Heart right ventricle (tissue), 16 donors: ENCODE measurements around the gene POLD3. TPM values are rescaled to one million over a fixed set of nuclear protein-coding genes. Genes with fewer than 3 reads are reported as not detected.

Source experiments
- ATAC-seq, 8 donors: fragments of 200-7000 bp; cut with Tn5 transposase; one replicate each; pipeline ENCODE4 v1.9.1; 2020; ENCODE audit warnings: mild to moderate bottlenecking in 8 of 8, moderate library complexity in 8 of 8, moderate number of reproducible peaks in 1 of 8
- DNase-seq, 2 donors: peaks; one replicate each; pipeline ENCODE4 v3.0.0-alpha.2; 2020
- H3K27ac ChIP-seq, 10 donors: fragments of 200-600 bp; sonication (generic) in 2 of 10; one replicate each; pipeline versions ENCODE4 v1.5.0 to v1.8.0; 2020 to 2022; ENCODE audit warnings: mild to moderate bottlenecking in 3 of 10
- H3K27me3 ChIP-seq, 7 donors: fragments of 200-600 bp; one replicate each; pipeline ENCODE4 v1.8.0; 2021 to 2022; ENCODE audit warnings: mild to moderate bottlenecking in 2 of 7
- H3K36me3 ChIP-seq, 9 donors: fragments of 200-600 bp; sonication (generic) in 1 of 9; one replicate each; pipeline versions ENCODE4 v1.5.0 to v1.8.0; 2020 to 2022; ENCODE audit warnings: mild to moderate bottlenecking in 2 of 9
- H3K4me1 ChIP-seq, 9 donors: fragments of 200-600 bp; sonication (generic) in 1 of 9; one replicate each; pipeline versions ENCODE4 v1.5.0 to v1.8.0; 2020 to 2022; ENCODE audit warnings: mild to moderate bottlenecking in 4 of 9
- H3K4me3 ChIP-seq, 10 donors: fragments of 200-600 bp; sonication (generic) in 2 of 10; one replicate each; pipeline versions ENCODE4 v1.5.0 to v1.8.0; 2020 to 2022; ENCODE audit warnings: mild to moderate bottlenecking in 7 of 10, moderate library complexity in 2 of 10
- H3K9me3 ChIP-seq, 11 donors: fragments of 200-600 bp in 10 of 11; sonication (generic) in 2 of 11; one replicate each; pipeline versions ENCODE4 v1.5.0 to v1.8.0; 2013 to 2022; ENCODE audit warnings: mild to moderate bottlenecking in 2 of 11, control low read depth in 1 of 11, moderate library complexity in 1 of 11
- CTCF ChIP-seq, 9 donors: fragments of 200-600 bp; sonication (generic) in 2 of 9; IDR thresholded peaks; one replicate each; pipeline versions ENCODE4 v1.5.0 to v1.8.0; 2021 to 2022; ENCODE audit warnings: antibody characterized with exemption in 9 of 9, mild to moderate bottlenecking in 5 of 9, moderate library complexity in 1 of 9
- WGBS, 2 donors: extraction: QIAGEN DNeasy Blood & Tissue Kit; methylation state at CpG; one replicate each; pipeline ENCODE4 v1.1.7; 2013; ENCODE audit warnings: inconsistent platforms in 1 of 2; 5-methylcytosine and 5-hydroxymethylcytosine counted together
- intact Hi-C, 10 donors: fragments of 100-400 bp; cut with DNase I; formaldehyde crosslinking; loops; one replicate each; pipeline versions ENCODE4 v1.11.1 to v1.14.2; 2022
- polyA plus RNA-seq, 2 donors: library from polyadenylated mRNA; stranded (reverse); fragments of 200-250 nt; gene quantifications; one replicate each; pipeline ENCODE4 v1.2.3, GENCODE V29; 2013
- total RNA-seq, 10 donors: library from RNA; stranded (reverse); fragmentation: NEBNext Ultra II Directional in 3 of 10; extraction: Animal tissue kit (Norgen Biotek cat#: 25700) in 3 of 10; gene quantifications; one replicate each; pipeline versions ENCODE4 v1.2.1 to v1.2.4, GENCODE V29; 2021 to 2023
- donor health status: Arrhythmogenic right ventricular cardiomyopathy.
- donor health status: ischemic (EF 13 %, LVEDD 7.1; RV severe dilation, severe dysfunction).
- donor health status: healthy with polysubstance abuse.
- donor health status: DM: no; HTN: yes; CAD: no.
- donor health status: DM: no; HTN: no; CAD: no.
- donor health status: ischemic (EF 25% LVEDD 6.9; RV normal size, moderate dysfunction).
- donor health status: ischemic (EF 25% LVEDD 5.7; RV mildly dilated, moderate dysfunction).
- donor health status: healthy.
- donor health status: DM: yes; HTN: yes; CAD: no.
- donor health status: Ischemic cardiomyopathy.
- donor health status: ischemic (EF 35%, LVEDD 5.7; RV mildly dilated, moderate dysfunction).
- donor health status: nonischemic (EF 11% LVEDD 7.7; RV severe dilation, severe dysfunction).
- donor health status: DM: yes; HTN: yes; CAD: no.
- donor health status: PGD.
- donor health status: ischemic (EF 29% LVEDD 5.4; RV normal size, mild dysfunction).
- donor health status: nonischemic (EF 23%, LVEDD 6.1; RV moderate dilation, normal function).

Gene POLD3
- total and polyA plus RNA-seq, 12 donors: 4.7 to 8.8 (median 7.9) TPM

DNA sequence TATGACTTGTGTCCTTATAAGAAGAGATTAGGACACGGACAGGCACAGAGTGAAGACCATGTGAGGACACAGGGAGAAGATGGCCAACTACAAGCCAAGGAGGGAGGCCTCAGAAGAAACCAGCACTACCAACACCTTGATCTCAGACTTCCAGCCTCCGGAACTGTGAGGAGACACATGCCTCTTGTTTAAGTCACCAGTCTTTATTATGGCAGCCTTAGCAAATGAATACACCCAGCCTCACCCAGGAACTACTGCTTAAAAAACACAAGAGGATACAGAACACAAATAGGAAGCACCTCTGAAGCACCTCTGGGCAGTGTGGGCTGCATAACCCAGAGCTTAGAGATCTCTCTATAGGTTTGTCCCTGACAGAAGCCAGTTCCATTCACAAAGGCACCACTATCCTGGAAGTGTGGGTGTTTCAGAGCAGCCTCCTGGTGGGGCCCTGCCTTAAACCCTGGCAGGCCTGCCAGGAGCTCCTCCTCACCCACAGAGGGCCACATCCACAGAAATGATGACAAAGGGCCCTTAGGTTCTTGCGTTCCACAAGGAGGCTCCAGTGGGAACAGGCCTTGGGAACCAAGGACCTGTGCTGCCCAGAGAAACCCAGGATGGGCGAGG lies 80.1 kb downstream of the POLD3 start:
- H3K36me3 ChIP-seq: no peaks in the 10 kb centered on the region
- DNase-seq (no peak), ATAC-seq (peak in 4 of 8 donors; percentile 2 to 32 (median 3))
- no peak for TF ChIP-seq CTCF (IDR thresholded peaks at IDR 0.05)
- H3K27ac ChIP-seq: peak overlapping the region in 9 of 10 donors; percentile 6 to 87 (median 77)
- H3K4me3 ChIP-seq: no peak overlapping the region
- H3K4me1 ChIP-seq: peaks cover 4 to 19% (median 13%) of the 10 kb centered on the region in 9 donors
- intact Hi-C loops: no loop called here
- H3K9me3 ChIP-seq: peaks cover 0 to 4% (median 0%) of the 10 kb centered on the region in 11 donors
- H3K27me3 ChIP-seq: no peaks in the 10 kb centered on the region
- 75 to 82% methylated on average over 4 of the region's 4 CpGs for WGBS, 2 donors

DNA sequence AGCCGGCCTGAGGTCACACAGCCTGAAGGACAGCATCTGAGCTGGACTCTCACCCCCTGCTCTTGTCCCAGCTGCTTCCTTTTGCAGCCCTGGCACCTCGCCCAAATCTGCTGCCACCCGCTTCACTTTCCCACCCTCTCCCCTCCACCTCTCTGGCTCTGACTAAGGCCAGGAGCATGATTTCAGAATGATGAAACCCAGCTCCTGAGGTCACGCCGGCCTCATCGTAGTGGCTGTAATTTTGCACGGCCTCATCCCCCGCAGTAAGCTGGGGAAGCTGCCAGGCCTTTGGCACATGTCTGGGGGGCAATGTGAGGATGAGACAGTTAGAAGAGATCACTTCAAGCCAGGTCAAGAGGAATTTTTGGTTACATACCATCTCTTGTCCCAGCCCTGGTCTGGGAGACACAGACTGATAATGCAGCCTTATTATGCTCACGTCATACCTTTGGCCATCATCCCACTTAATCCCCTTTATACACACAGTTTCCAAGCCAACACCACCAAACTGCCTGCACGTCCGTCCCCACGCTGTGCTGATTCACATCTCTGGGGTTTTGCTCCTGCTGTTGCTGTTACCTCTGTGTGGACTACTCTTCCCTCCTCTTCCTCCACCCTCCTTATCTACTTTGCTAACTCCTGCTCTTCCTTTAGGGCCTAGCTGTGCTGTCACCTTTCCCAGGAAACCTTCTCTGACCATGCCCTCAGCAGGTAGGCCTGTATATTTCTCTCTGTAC lies 80.7 kb downstream of the POLD3 start:
- 30 to 41% methylated on average over 12 of the region's 12 CpGs for WGBS, 2 donors
- ATAC-seq: peak; percentile 53 to 88 (median 77)

DNA sequence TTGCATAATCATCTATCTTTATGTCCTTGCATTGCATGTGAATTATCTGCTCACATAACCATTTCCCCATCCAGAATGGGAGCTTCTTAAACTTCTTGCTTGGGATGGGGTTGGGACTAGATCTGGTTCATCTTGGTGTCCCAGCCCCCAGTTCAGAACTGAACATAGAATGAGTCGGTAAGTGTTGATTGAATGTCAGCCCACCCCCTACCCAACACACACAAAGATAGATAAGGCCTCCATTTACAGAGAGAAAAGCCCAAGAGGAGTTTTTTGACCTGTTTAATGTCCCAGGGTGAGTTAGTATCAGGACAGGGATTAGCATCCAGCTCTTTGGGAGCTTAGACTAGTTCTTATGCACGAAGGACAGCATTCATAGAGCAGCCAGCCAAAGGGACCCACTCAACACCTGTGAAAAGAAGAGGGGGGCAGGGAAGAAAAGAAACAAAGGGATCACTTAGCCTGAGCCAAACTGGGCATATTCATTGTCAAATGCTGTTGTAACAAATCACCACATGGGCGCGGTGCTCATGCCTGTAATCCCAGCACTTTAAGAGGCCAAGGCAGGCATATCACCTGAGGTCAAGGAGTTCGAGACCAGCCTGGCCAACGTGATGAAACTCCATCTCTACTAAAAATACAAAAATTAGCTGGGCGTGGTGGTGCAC lies 81.4 kb downstream of the POLD3 start:
- DNase-seq (no peak), ATAC-seq (no peak)
- no peak for TF ChIP-seq CTCF (IDR thresholded peaks at IDR 0.05)
- Histone ChIP-seq H3K4me3 (no peak overlapping the region), H3K27ac (peak overlapping the region in 8 of 10 donors; percentile 28 to 87 (median 77)), H3K4me1 (peaks cover 4 to 26% (median 15%) of the 10 kb centered on the region in 9 donors), H3K27me3 (no peaks in the 10 kb centered on the region), H3K36me3 (no peaks in the 10 kb centered on the region), H3K9me3 (peaks cover 0 to 4% (median 0%) of the 10 kb centered on the region in 11 donors)
- intact Hi-C loops: loop anchor here in 1 of 10 donors (2.0 kb wide), 1 partner anchor 23 kb away; no protein-coding TSS in a partner anchor
- 87% methylated on average over 7 of the region's 7 CpGs for WGBS, 2 donors

More for the DNA sequence above, 80.7 kb downstream of the POLD3 start:
- intact Hi-C loops: no loop called here
- no peak for TF ChIP-seq CTCF (IDR thresholded peaks at IDR 0.05)
- Histone ChIP-seq H3K4me3 (no peak overlapping the region), H3K27me3 (no peaks in the 10 kb centered on the region), H3K36me3 (no peaks in the 10 kb centered on the region), H3K27ac (peak overlapping the region in 9 of 10 donors; percentile 6 to 87 (median 77)), H3K9me3 (peaks cover 0 to 4% (median 0%) of the 10 kb centered on the region in 11 donors), H3K4me1 (peaks cover 4 to 20% (median 13%) of the 10 kb centered on the region in 9 donors)
- DNase-seq: peak; percentile 71 to 83

DNA sequence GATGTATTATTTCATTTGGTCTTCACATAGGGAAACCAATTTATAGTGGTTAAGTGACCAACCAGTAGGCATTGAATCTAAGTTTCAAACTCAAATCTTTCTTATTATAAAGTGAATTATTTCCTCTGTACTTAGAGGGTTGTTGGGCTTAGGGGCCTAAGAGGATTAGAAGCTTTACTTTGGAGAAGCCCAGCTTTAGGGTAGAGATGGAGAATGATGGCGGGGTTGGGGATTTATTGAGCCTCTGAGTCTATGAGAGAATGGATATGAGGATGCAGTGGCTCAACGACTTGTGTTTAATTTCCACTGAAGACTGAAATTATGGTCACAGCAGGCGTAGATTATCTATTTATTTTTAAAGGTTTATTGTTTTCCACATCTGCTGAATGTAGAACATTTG lies 83.4 kb downstream of the POLD3 start:
- ATAC-seq (no peak), DNase-seq (no peak)
- Histone ChIP-seq H3K4me3 (no peak overlapping the region), H3K27ac (peak overlapping the region in 3 of 10 donors; percentile 25 to 87 (median 47)), H3K4me1 (peaks cover 4 to 26% (median 15%) of the 10 kb centered on the region in 9 donors), H3K36me3 (no peaks in the 10 kb centered on the region), H3K9me3 (peaks cover 0 to 4% (median 0%) of the 10 kb centered on the region in 11 donors), H3K27me3 (no peaks in the 10 kb centered on the region)
- WGBS, 2 donors: 87 to 90% methylated on average over 3 of the region's 3 CpGs
- TF ChIP-seq CTCF (IDR thresholded peaks at IDR 0.05): no peak
- intact Hi-C loops: loop anchor here in 1 of 10 donors (2.0 kb wide), 1 partner anchor 21 kb away; no protein-coding TSS in a partner anchor
